PC-9 (cell line): Measurements from ENCODE around the gene VAMP8. TPM values are rescaled to one million over a fixed set of nuclear protein-coding genes. Genes with fewer than 3 reads are reported as not detected.
A peak's percentile ranks its signal among the peaks of the same experiment; 100 is the strongest.

Experiments
- BruUV-seq: library from RNA; stranded (reverse); fragments of 400-500 nt; replicated peaks from 2 replicates; lab custom pipeline; 2021; lab: Mats Ljungman, UMichigan
- CTCF ChIA-PET: fragments of 300-600 bp; sonication (Branson Sonifier 250); formaldehyde crosslinking; loops from one replicate; lab custom pipeline; 2022; ENCODE audit warnings: antibody characterized with exemption; lab: Charles Lee
- POLR2A ChIA-PET: fragments of 300-600 bp; sonication (Branson Sonifier 250); formaldehyde crosslinking; loops from one replicate; lab custom pipeline; 2022; ENCODE audit warnings: antibody characterized with exemption; ENCODE audit not compliant: unreplicated experiment; lab: Charles Lee
- DNase-seq, 2 experiments: peaks; one replicate each; pipeline versions ENCODE4 v3.0.0 to v3.0.0-alpha.2; 2015 to 2022; ENCODE audit warnings: mixed read lengths in 1 of 2
- H2AFZ ChIP-seq: fragments of 200-600 bp; sonication (generic); 2 replicates; pipeline ENCODE4 v1.8.1; 2017; ENCODE audit warnings: antibody characterized with exemption
- H3F3A ChIP-seq: fragments of 200-600 bp; sonication (generic); 2 replicates; pipeline ENCODE4 v1.8.1; 2017; ENCODE audit warnings: antibody characterized with exemption, mild to moderate bottlenecking, low read depth; ENCODE audit not compliant: insufficient read depth
- H3K27ac ChIP-seq: fragments of 200-600 bp; sonication (generic); 2 replicates; pipeline ENCODE4 v1.6.1; 2016; ENCODE audit warnings: mixed run types
- H3K27me3 ChIP-seq: fragments of 200-600 bp; sonication (generic); 2 replicates; pipeline ENCODE4 v1.6.1; 2016; ENCODE audit warnings: low read depth, mixed run types; ENCODE audit not compliant: insufficient read depth
- H3K36me3 ChIP-seq: fragments of 200-600 bp; sonication (generic); 2 replicates; pipeline ENCODE4 v1.6.1; 2016; ENCODE audit warnings: low read depth, mixed run types
- H3K4me1 ChIP-seq: fragments of 200-600 bp; sonication (generic); replicated peaks from 2 replicates; pipeline ENCODE4 v1.6.1; 2016; ENCODE audit warnings: mixed run types; ENCODE audit not compliant: insufficient read depth
- H3K4me2 ChIP-seq: fragments of 200-600 bp; sonication (generic); 2 replicates; pipeline ENCODE4 v1.6.1; 2017; ENCODE audit warnings: mixed run types
- H3K4me3 ChIP-seq: fragments of 200-600 bp; sonication (generic); 2 replicates; pipeline ENCODE4 v1.6.1; 2016; ENCODE audit warnings: mixed run types
- H3K79me2 ChIP-seq: fragments of 200-600 bp; sonication (generic); 2 replicates; pipeline ENCODE4 v1.6.1; 2017; ENCODE audit warnings: low read depth, mixed run types
- H3K9me2 ChIP-seq: fragments of 200-600 bp; sonication (generic); 2 replicates; pipeline ENCODE4 v1.8.1; 2017; ENCODE audit warnings: mild to moderate bottlenecking; ENCODE audit not compliant: insufficient read depth
- H3K9me3 ChIP-seq: fragments of 200-600 bp; sonication (generic); 2 replicates; pipeline ENCODE4 v1.8.1; 2016; ENCODE audit warnings: low read depth; ENCODE audit not compliant: insufficient read depth
- H4K20me1 ChIP-seq: fragments of 200-600 bp; sonication (generic); 2 replicates; pipeline ENCODE4 v1.8.1; 2017; ENCODE audit not compliant: insufficient read depth
- CTCF ChIP-seq: fragments of 200-600 bp; sonication (generic); conservative IDR thresholded peaks from 2 replicates; pipeline ENCODE4 v1.6.1; 2017; ENCODE audit warnings: mixed run types, antibody characterized with exemption, mild to moderate bottlenecking, moderate library complexity
- EZH2 ChIP-seq: fragments of 200-600 bp; sonication (generic); IDR thresholded peaks from 2 replicates; pipeline ENCODE4 v1.8.0; 2017; ENCODE audit warnings: antibody characterized with exemption, low read depth
- intact Hi-C: fragments of 100-400 bp; cut with micrococcal nuclease; formaldehyde crosslinking; loops from one replicate; pipeline ENCODE4 v1.10.0; 2022; ENCODE audit not compliant: unreplicated experiment
- total RNA-seq: library from RNA; stranded (reverse); gene quantifications from 2 replicates; pipeline ENCODE4 v1.2.3, GENCODE V29; 2021

The VAMP8 gene
- total RNA-seq, 1 experiment from 2014 or later = 124 TPM

GRCh38 chr2:85540133-85540648 lies 37.2 kb upstream of the VAMP8 start:
- no peak for TF ChIP-seq CTCF
- TF ChIP-seq EZH2 = no peak
- CTCF ChIA-PET = no interaction called here
- no peak for DNase-seq

GRCh38 chr2:85541262-85541661 lies 36.1 kb upstream of the VAMP8 start:
- peak overlapping the region; percentile 87 for H3K4me2 ChIP-seq
- intact Hi-C loops = no loop called here
- ChIA-PET POLR2A (interaction anchor here (0.5 to 1.0 kb wide), 3 partner anchors 130 to 581 kb away, joined by 3 to 5 read pairs (median 3); no protein-coding TSS in a partner anchor), CTCF (no interaction called here)
- TF ChIP-seq EZH2 = no peak
- no peak for TF ChIP-seq CTCF
- H4K20me1 ChIP-seq = peaks cover 69% of the 10 kb centered on the region
- H3K4me1 ChIP-seq = peaks cover 37% of the 10 kb centered on the region
- DNase-seq = no peak
- peaks cover 77% of the 10 kb centered on the region for H3F3A ChIP-seq
- H3K36me3 ChIP-seq = peaks cover 53% of the 10 kb centered on the region
- no peaks in the 10 kb centered on the region for H3K9me3 ChIP-seq
- H3K79me2 ChIP-seq = peaks cover 69% of the 10 kb centered on the region
- BruUV-seq = no TSS peak
- H2AFZ ChIP-seq = no peak overlapping the region
- peak overlapping the region; percentile 97 for H3K27ac ChIP-seq
- H3K9me2 ChIP-seq = no peaks in the 10 kb centered on the region
- peak overlapping the region; percentile 100 for H3K4me3 ChIP-seq
- no peaks in the 10 kb centered on the region for H3K27me3 ChIP-seq

More at GRCh38 chr2:85540133-85540648, 37.2 kb upstream of the VAMP8 start:
- POLR2A ChIA-PET = interaction anchor here (0.6 to 1.0 kb wide), 8 partner anchors 35 to 175 kb away, joined by 3 to 15 read pairs (median 4); no protein-coding TSS in a partner anchor
- H3K27ac ChIP-seq = peak overlapping the region; percentile 97
- H3K4me1 ChIP-seq = peaks cover 38% of the 10 kb centered on the region
- peaks cover 78% of the 10 kb centered on the region for H3K79me2 ChIP-seq
- no peaks in the 10 kb centered on the region for H3K9me2 ChIP-seq
- H3K4me2 ChIP-seq = peak overlapping the region; percentile 87
- peaks cover 66% of the 10 kb centered on the region for H3F3A ChIP-seq
- peaks cover 49% of the 10 kb centered on the region for H3K36me3 ChIP-seq
- BruUV-seq = TSS peak; percentile 25
- H4K20me1 ChIP-seq = peaks cover 58% of the 10 kb centered on the region
- H3K27me3 ChIP-seq = no peaks in the 10 kb centered on the region
- H3K9me3 ChIP-seq = no peaks in the 10 kb centered on the region
- intact Hi-C loops = no loop called here
- no peak overlapping the region for H2AFZ ChIP-seq
- peak overlapping the region; percentile 100 for H3K4me3 ChIP-seq

- Histone ChIP-seq H3K4me3 (peak overlapping the region; percentile 100), H3K4me2 (peak overlapping the region; percentile 87), H2AFZ (no peak overlapping the region), H3K27ac (peak overlapping the region; percentile 97), H4K20me1 (peaks cover 69% of the 10 kb centered on the region), H3K36me3 (peaks cover 53% of the 10 kb centered on the region), H3K9me3 (no peaks in the 10 kb centered on the region), H3K27me3 (no peaks in the 10 kb centered on the region), H3F3A (peaks cover 83% of the 10 kb centered on the region), H3K9me2 (no peaks in the 10 kb centered on the region), H3K79me2 (peaks cover 63% of the 10 kb centered on the region), H3K4me1 (peaks cover 30% of the 10 kb centered on the region)
- POLR2A ChIA-PET = no interaction called here
- intact Hi-C loops = no loop called here
- CTCF ChIA-PET = no interaction called here
- no TSS peak for BruUV-seq
- DNase-seq = no peak
- TF ChIP-seq EZH2 (no peak), CTCF (no peak)
These were observed 35.5 kb upstream of the VAMP8 start for GRCh38 chr2:85541753-85542457.
